Panc1 (cell line): ENCODE data around the gene RNF144A.

Experiments
- POLR2AphosphoS5 ChIP-seq: IDR thresholded peaks from 2 replicates; pipeline ENCODE4 v1.6.1; 2012; ENCODE audit warnings: mild to moderate bottlenecking, low read depth, low read length, moderate library complexity
- SIN3A ChIP-seq: IDR thresholded peaks from 2 replicates; pipeline ENCODE4 v1.6.1; 2012; ENCODE audit warnings: low read depth, mild to moderate bottlenecking, low read length, moderate library complexity, borderline replicate concordance; ENCODE audit not compliant: insufficient read depth
- TCF7L2 ChIP-seq: IDR thresholded peaks from 2 replicates; pipeline ENCODE4 v1.6.1; 2011; ENCODE audit warnings: mild to moderate bottlenecking, low read depth, low read length, inconsistent platforms
- TF ChIP-seq, protein P1 (sequence below): fragments of 450-650 bp; IDR thresholded peaks from 2 replicates; pipeline ENCODE4 v1.5.1; 2017; ENCODE audit warnings: mild to moderate bottlenecking
- TF ChIP-seq, protein P2 (sequence below), 2 experiments: IDR thresholded peaks; 2 replicates each; pipeline ENCODE4 v1.6.1; 2011 to 2012; ENCODE audit warnings: low read depth in 2 of 2, control low read depth in 1 of 2, low read length in 1 of 2, mild to moderate bottlenecking in 1 of 2, moderate library complexity in 1 of 2; ENCODE audit not compliant: insufficient read depth in 1 of 2

DNA sequence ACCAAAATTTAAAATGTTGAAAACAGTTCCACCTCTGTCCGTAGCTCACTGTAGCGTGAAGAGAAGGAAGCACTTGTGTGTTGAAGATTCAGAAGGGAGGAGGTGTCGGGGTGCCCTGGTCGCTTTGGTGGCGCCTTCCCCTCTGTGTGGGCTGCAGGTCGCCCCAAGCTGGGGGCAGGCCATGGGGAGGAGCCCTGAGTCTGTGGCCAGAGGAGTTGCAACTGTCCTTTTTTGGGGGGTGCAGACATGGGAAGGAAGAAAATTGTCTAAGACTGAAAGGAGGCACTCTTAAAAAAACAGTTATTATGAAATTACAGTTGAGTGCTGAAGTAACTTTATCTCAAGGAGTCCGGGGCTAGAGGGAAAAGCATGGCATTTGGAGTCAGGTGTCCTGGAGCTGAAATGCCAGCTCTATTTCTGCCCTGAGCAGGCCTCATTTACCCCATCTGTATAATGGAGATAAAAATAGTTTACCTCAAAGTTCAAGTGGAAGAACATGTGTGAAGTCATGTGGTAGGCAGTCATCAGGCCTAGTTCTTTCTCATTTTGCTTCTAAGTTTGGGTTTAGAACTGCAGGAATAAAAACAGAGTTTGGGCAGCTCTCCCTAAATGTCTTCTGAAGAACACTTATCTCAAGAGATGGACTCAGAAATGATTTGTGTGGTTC lies 82.1 kb downstream of the RNF144A start:
- TF ChIP-seq, protein P1, sequence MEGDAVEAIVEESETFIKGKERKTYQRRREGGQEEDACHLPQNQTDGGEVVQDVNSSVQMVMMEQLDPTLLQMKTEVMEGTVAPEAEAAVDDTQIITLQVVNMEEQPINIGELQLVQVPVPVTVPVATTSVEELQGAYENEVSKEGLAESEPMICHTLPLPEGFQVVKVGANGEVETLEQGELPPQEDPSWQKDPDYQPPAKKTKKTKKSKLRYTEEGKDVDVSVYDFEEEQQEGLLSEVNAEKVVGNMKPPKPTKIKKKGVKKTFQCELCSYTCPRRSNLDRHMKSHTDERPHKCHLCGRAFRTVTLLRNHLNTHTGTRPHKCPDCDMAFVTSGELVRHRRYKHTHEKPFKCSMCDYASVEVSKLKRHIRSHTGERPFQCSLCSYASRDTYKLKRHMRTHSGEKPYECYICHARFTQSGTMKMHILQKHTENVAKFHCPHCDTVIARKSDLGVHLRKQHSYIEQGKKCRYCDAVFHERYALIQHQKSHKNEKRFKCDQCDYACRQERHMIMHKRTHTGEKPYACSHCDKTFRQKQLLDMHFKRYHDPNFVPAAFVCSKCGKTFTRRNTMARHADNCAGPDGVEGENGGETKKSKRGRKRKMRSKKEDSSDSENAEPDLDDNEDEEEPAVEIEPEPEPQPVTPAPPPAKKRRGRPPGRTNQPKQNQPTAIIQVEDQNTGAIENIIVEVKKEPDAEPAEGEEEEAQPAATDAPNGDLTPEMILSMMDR = no peak
- TF ChIP-seq, protein P2, sequence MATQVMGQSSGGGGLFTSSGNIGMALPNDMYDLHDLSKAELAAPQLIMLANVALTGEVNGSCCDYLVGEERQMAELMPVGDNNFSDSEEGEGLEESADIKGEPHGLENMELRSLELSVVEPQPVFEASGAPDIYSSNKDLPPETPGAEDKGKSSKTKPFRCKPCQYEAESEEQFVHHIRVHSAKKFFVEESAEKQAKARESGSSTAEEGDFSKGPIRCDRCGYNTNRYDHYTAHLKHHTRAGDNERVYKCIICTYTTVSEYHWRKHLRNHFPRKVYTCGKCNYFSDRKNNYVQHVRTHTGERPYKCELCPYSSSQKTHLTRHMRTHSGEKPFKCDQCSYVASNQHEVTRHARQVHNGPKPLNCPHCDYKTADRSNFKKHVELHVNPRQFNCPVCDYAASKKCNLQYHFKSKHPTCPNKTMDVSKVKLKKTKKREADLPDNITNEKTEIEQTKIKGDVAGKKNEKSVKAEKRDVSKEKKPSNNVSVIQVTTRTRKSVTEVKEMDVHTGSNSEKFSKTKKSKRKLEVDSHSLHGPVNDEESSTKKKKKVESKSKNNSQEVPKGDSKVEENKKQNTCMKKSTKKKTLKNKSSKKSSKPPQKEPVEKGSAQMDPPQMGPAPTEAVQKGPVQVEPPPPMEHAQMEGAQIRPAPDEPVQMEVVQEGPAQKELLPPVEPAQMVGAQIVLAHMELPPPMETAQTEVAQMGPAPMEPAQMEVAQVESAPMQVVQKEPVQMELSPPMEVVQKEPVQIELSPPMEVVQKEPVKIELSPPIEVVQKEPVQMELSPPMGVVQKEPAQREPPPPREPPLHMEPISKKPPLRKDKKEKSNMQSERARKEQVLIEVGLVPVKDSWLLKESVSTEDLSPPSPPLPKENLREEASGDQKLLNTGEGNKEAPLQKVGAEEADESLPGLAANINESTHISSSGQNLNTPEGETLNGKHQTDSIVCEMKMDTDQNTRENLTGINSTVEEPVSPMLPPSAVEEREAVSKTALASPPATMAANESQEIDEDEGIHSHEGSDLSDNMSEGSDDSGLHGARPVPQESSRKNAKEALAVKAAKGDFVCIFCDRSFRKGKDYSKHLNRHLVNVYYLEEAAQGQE (IDR thresholded peaks at IDR 0.05; ENCODE audit: insufficient read depth in 1 of 2, low read depth in 2 of 2, low read length in 1 of 2) = no peak
- TF ChIP-seq POLR2AphosphoS5 (no peak), TCF7L2 (no peak), SIN3A (no peak)
